ENCODE data around the gene BRD3OS.
"Not testable (repeated sequence)": the region's sequence is repeated elsewhere in the genome, so short reads cannot be mapped to it uniquely, and the experiment has no call there.

BRD3OS gene

GRCh38 chr9:134066526-134066912, 41.2 kb downstream of the BRD3OS start:
- DNase-seq: peak; percentile 16

GRCh38 chr9:134066913-134067851, 41.9 kb downstream of the BRD3OS start:
- peak; percentile 30 for DNase-seq

GRCh38 chr9:134067904-134068743, 42.8 kb downstream of the BRD3OS start, which contains the start of gene BRD3:
BRD3 (minus strand) TSS chr9:134068026; CDS start chr9:134053477, 14,549 bp downstream.
- peak; percentile 90 for DNase-seq

GRCh38 chr9:134068744-134069479, 43.6 kb downstream of the BRD3OS start:
- DNase-seq: no peak

DNA sequence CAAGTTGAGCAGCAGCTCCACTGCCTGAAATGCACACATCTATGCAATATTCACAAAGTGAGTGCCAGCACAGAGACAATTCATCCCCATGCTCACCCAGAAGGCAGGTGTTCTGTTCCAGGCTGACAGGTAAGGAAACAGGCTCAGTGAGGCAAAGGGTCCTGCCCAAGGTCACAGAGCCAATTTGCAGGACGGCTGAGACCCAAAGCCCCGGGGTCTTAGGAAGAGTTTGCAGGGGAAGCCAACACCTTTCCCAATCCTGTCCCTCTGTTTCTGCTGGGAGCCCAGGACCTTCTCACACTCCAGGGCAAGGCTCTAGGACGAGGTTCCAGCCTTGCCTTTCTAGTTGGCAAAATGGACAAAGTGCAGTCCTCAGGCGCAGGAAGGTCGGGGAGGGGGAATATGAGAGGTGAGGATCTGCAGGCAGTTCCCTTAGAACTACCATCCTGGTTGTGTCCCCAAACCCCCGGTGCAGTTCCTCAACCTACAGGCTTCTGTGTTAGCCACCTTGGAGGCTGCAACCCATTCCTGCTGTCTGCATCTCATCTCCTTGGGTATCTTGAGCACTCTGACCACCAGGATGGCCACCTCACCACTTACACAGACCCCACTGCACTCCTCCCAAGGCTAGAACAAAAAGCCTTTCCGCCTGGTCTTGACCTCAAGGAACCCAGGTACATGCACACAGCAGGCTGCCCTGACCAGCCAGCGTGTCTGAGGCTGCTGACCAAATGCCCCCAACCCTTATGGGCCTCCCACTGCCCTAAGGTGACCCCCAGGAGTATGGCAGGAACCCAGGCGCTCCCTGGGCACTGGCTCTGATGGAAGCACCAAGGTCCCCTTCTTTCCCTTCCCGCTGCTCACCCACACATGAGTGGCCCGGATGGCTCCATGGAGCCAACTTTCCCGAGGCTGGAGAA, 44.5 kb downstream of the BRD3OS start:
- no peak for DNase-seq

GRCh38 chr9:134071149-134071548, 45.9 kb downstream of the BRD3OS start:
- no peak for DNase-seq

DNA sequence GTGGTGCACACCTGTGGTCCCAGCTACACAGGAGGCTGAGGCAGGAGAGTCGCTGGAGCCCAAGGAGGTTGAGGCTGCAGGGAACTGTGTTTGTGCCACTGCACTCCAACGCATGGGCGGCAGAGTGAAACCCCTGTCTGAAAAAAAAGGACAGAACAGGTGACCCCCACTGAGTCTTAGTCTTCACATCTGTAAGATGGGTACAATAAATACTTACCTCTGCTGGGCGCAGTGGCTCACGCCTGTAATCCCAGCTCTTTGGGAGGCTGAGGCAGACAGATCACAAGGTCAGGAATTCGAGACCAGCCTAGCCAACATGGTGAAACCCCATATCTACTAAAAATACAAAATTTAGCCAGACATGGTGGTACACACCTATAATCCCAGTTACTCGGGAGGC, 47.4 kb downstream of the BRD3OS start:
- not testable (repeated sequence) for DNase-seq

DNA sequence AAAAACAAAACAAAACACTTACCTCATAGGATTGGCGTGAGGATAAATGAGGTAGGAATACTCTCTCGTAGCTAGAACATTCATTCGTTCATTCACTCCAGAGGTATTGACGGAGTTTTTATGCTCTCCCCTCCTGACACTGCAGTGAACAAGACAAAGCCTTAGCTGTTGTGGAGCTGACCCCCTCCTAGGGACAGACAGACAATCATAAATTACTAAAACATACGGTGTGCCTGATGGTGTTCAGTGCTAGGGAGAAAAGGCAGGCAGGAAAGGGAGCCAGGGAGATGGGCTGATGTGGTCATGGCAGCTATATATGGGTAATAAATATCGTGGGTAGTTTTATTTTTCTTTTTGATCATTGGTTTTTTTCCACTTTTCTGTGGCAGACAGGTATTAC, 48.2 kb downstream of the BRD3OS start:
- no peak for DNase-seq

- not testable (repeated sequence) for DNase-seq
These were observed 50.4 kb downstream of the BRD3OS start for GRCh38 chr9:134075689-134076088.

DNA sequence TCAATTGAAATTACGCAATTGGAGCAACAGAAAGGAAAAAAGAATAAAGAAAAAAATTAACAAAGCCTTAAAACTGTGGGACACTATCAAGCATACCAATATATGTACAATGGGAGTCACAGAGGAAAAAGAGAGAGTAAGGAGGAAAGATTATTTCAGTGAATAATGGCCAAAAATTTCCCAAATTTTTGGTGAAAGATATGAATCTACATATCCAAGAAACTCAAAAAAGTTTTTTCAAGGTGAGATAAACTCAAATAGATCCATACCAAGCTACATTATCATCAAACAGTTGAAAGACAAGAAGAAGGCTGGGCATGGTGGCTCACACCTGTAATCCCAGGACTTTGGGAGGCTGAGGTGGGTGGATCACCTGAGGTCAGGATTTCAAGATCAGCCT, 51.4 kb downstream of the BRD3OS start:
- no peak for DNase-seq
